Kidney epithelial cell (primary cell): ENCODE results near the gene MRPL1. TPM values are rescaled to one million over a fixed set of nuclear protein-coding genes. Genes with fewer than 3 reads are reported as not detected.

Experiments
- DNase-seq: peaks from one replicate; pipeline ENCODE4 v3.0.0-alpha.2; 2010; ENCODE audit warnings: low read depth
- H3K27me3 ChIP-seq: 2 replicates; pipeline ENCODE4 v1.6.0; 2011; ENCODE audit warnings: low read length; ENCODE audit not compliant: control insufficient read depth, insufficient read depth
- H3K36me3 ChIP-seq: 2 replicates; pipeline ENCODE4 v1.5.1; 2011; ENCODE audit warnings: low read length; ENCODE audit not compliant: control insufficient read depth, insufficient read depth
- H3K4me3 ChIP-seq: 2 replicates; pipeline ENCODE4 v1.5.1; 2011; ENCODE audit warnings: low read depth, mild to moderate bottlenecking, control low read depth, low read length
- CTCF ChIP-seq: IDR thresholded peaks from 2 replicates; pipeline ENCODE4 v1.5.1; 2011; ENCODE audit warnings: mild to moderate bottlenecking, moderate library complexity, low read length, control low read depth, inconsistent platforms; ENCODE audit not compliant: insufficient read depth, poor library complexity, severe bottlenecking
- total RNA-seq: library from RNA; depleted of rRNA; stranded (reverse); fragments of >200 nt; gene quantifications from 2 replicates; pipeline ENCODE4 v1.2.3, GENCODE V29; 2015

MRPL1 gene
- total RNA-seq, 1 donor from 2014 or later: 35.8 TPM

DNA sequence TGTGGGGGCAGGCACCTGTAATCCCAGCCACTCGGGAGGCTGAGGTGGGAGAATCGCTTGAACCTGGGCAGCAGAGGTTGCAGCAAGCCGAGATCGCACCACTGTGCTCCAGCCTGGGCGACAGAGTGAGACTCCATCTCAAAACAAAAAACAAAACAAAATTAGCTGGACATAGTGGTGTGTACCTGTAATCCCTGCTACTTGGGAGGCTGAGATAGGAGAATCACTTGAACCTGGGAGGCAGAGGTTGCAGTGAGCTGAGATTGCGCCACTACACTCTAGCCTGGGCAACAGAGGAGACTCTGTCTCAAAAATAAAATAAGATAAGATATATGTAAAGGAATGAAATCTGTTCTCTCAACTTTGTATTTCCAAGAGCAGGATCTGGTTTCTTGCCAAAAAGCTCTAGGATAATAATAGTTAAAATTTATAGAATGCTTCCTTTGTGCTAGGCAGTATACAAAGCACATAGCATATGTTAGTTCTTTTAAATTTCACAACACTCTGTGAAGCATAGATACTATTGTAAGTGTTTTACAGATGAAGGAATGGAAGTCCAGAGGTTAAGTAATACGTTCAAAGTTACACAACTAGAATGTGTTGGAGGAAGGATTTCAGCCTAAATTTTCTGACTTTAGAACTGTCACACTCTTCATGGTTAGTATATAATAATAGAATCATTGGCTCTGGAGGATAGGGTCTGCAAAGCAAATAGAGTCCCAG is 10.3 kb downstream of the MRPL1 start:
- DNase-seq: no peak
- no peak for TF ChIP-seq CTCF
- H3K27me3 ChIP-seq: no peaks in the 10 kb centered on the region
- H3K36me3 ChIP-seq: no peaks in the 10 kb centered on the region
- H3K4me3 ChIP-seq: no peak overlapping the region

GRCh38 chr4:77877167-77877566 is 14.5 kb downstream of the MRPL1 start:
- DNase-seq: no peak
- no peak for TF ChIP-seq CTCF
- H3K4me3 ChIP-seq: no peak overlapping the region
- H3K36me3 ChIP-seq: no peaks in the 10 kb centered on the region
- no peaks in the 10 kb centered on the region for H3K27me3 ChIP-seq

- Histone ChIP-seq H3K27me3 (no peaks in the 10 kb centered on the region), H3K4me3 (no peak overlapping the region), H3K36me3 (no peaks in the 10 kb centered on the region)
- TF ChIP-seq CTCF: no peak
- DNase-seq: no peak
Measured at GRCh38 chr4:77877771-77878565, 15.3 kb downstream of the MRPL1 start.

DNA sequence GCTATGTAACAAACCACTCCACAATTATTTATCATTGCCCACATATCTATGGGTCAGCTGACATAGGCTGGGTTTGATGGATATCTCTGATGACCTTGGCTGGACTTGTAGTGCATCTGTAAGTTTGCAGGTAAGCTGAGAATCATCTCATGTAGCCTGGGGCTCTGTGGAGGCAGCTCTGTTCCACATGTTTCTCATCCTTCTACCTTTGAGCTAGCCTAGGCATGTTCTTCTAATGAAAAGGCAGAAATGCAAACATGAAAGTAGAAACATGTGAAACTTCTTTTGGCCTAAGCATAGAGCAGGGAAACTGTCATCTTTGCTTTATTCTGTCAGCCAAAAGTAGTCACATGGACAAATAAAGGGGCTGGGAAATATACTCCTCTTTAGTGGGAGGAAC is 18.2 kb downstream of the MRPL1 start:
- TF ChIP-seq CTCF: no peak
- H3K4me3 ChIP-seq: no peak overlapping the region
- no peak for DNase-seq
- H3K36me3 ChIP-seq: no peaks in the 10 kb centered on the region
- H3K27me3 ChIP-seq: no peaks in the 10 kb centered on the region

GRCh38 chr4:77881460-77882295 is 19.0 kb downstream of the MRPL1 start:
- no peak overlapping the region for H3K4me3 ChIP-seq
- no peaks in the 10 kb centered on the region for H3K27me3 ChIP-seq
- no peak for DNase-seq
- H3K36me3 ChIP-seq: no peaks in the 10 kb centered on the region
- no peak for TF ChIP-seq CTCF
